NB4 (cell line): ENCODE measurements around the gene PNRC1.
"Not testable (repeated sequence)": the region's sequence is repeated elsewhere in the genome, so short reads cannot be mapped to it uniquely, and the experiment has no call there.

Experiments
- DNase-seq: peaks from one replicate; pipeline ENCODE4 v3.0.0; 2010; ENCODE audit warnings: low read depth
- H3K4me3 ChIP-seq: one replicate; pipeline ENCODE4 v1.5.1; 2011; ENCODE audit warnings: mild to moderate bottlenecking, low read depth, low read length, moderate library complexity
- CTCF ChIP-seq: IDR thresholded peaks from one replicate; pipeline ENCODE4 v1.5.1; 2012; ENCODE audit warnings: low read depth, low read length
- MAX ChIP-seq: IDR thresholded peaks from 2 replicates; pipeline ENCODE4 v1.6.1; 2011; ENCODE audit warnings: low read depth, low read length
- MYC ChIP-seq: IDR thresholded peaks from 2 replicates; pipeline ENCODE4 v1.6.1; 2011; ENCODE audit warnings: low read depth, low read length
- POLR2A ChIP-seq: IDR thresholded peaks from 2 replicates; pipeline ENCODE4 v1.6.1; 2011; ENCODE audit warnings: mild to moderate bottlenecking; ENCODE audit not compliant: insufficient read length; ENCODE audit errors: extremely low read depth

Gene PNRC1

GRCh38 chr6:89118931-89119330 is 38.4 kb downstream of the PNRC1 start:
- no peak for DNase-seq
- H3K4me3 ChIP-seq: no peak overlapping the region
- TF ChIP-seq MYC: no peak
- no peak for TF ChIP-seq POLR2A
- TF ChIP-seq MAX: no peak
- TF ChIP-seq CTCF: no peak

GRCh38 chr6:89120371-89120770 is 39.8 kb downstream of the PNRC1 start:
- TF ChIP-seq MYC (no peak), MAX (no peak), POLR2A (no peak), CTCF (no peak)

GRCh38 chr6:89121934-89122333 is 41.4 kb downstream of the PNRC1 start:
- DNase-seq: no peak
- TF ChIP-seq MYC (no peak), MAX (no peak), POLR2A (no peak), CTCF (no peak)
- H3K4me3 ChIP-seq: no peak overlapping the region

More at GRCh38 chr6:89120371-89120770, 39.8 kb downstream of the PNRC1 start:
- no peak for DNase-seq
- H3K4me3 ChIP-seq: no peak overlapping the region

GRCh38 chr6:89122625-89123024 is 42.1 kb downstream of the PNRC1 start:
- H3K4me3 ChIP-seq: no peak overlapping the region
- no peak for TF ChIP-seq MYC
- TF ChIP-seq CTCF: peak; percentile 41
- DNase-seq: peak; percentile 64

- peak; percentile 46 for DNase-seq
- H3K4me3 ChIP-seq: not testable (repeated sequence)
Observed at GRCh38 chr6:89128256-89128671, 47.7 kb downstream of the PNRC1 start.

GRCh38 chr6:89131599-89131998 is 51.0 kb downstream of the PNRC1 start:
- no peak for DNase-seq
- TF ChIP-seq POLR2A (no peak), MAX (no peak), MYC (no peak), CTCF (no peak)
- H3K4me3 ChIP-seq: no peak overlapping the region
